Colon (tissue), 2 donors: ENCODE results near the gene ABCF2.

Source experiments
- FAIRE-seq: peaks from 2 replicates; lab custom pipeline; 2012; peaks lifted over from hg19 to GRCh38; lab: Jason Lieb, UNC
- donor health status: control.
- donor health status: control.

Gene ABCF2

GRCh38 chr7:151173386-151174245 lies 53.4 kb downstream of the ABCF2 start:
- FAIRE-seq, result no peak

- no peak for FAIRE-seq
Measured at GRCh38 chr7:151172273-151173141, 54.5 kb downstream of the ABCF2 start.

DNA sequence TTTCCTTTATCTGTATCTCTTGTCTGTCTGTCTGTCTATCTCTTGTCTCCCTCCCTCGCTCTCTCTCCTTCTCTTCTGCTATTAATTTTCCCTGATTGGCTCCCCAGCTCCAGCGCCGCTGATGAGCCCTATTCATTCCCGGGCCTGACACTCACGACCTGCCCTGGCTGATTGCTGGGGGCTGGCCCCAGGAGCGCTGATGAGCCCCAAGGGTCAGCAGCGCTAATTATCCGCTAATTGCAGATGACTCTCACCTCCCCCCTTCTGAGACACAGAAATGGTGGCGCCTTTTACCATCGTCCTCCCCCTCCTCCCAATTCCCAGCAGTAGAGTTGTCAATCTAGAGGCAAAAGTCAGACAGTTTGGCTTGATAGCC lies 58.2 kb downstream of the ABCF2 start:
- FAIRE-seq, result no peak

GRCh38 chr7:151168003-151168786 lies 58.8 kb downstream of the ABCF2 start:
- FAIRE-seq, result no peak

- no peak for FAIRE-seq
Measured at GRCh38 chr7:151167197-151167961, 59.6 kb downstream of the ABCF2 start, which contains the start of gene GBX1. Gene GBX1, minus strand, starts transcription at chr7:151167694. Its CDS starts 146 bp downstream, at chr7:151167548.

GRCh38 chr7:151166629-151167196 lies 60.3 kb downstream of the ABCF2 start:
- FAIRE-seq, result no peak
